Tibial nerve (tissue), 4 donors: ENCODE measurements around the gene PLA2G4D. TPM values are rescaled to one million over a fixed set of nuclear protein-coding genes. Genes with fewer than 3 reads are reported as not detected.

Experiments
- DNase-seq, 2 donors: peaks; one replicate each; pipeline ENCODE4 v3.0.0-alpha.2; 2019; ENCODE audit warnings: low spot score in 2 of 2
- H3K27ac ChIP-seq, 4 donors: fragments of 200-600 bp; sonication (generic) in 3 of 4; one replicate each; pipeline ENCODE4 v1.5.1; 2017 to 2019; ENCODE audit warnings: mild to moderate bottlenecking in 1 of 4
- H3K27me3 ChIP-seq, 2 donors: fragments of 200-600 bp; sonication (generic) in 1 of 2; one replicate each; pipeline versions ENCODE4 v1.5.1 to v1.6.0; 2017 to 2019
- H3K36me3 ChIP-seq, 3 donors: fragments of 200-600 bp; sonication (generic); one replicate each; pipeline ENCODE4 v1.5.1; 2018 to 2019
- H3K4me1 ChIP-seq, 4 donors: fragments of 200-600 bp; sonication (generic) in 3 of 4; one replicate each; pipeline ENCODE4 v1.5.1; 2017 to 2019
- H3K4me3 ChIP-seq, 4 donors: fragments of 200-600 bp; sonication (generic) in 3 of 4; one replicate each; pipeline ENCODE4 v1.5.1; 2017 to 2019; ENCODE audit warnings: mild to moderate bottlenecking in 1 of 4, moderate library complexity in 1 of 4
- H3K9me3 ChIP-seq, 4 donors: fragments of 200-600 bp; sonication (generic) in 3 of 4; one replicate each; pipeline ENCODE4 v1.5.1; 2017 to 2019
- EP300 ChIP-seq, 2 donors: sonication (generic); formaldehyde crosslinking; IDR thresholded peaks; one replicate each; pipeline ENCODE4 v1.6.1; 2017; ENCODE audit warnings: antibody characterized with exemption in 2 of 2, mild to moderate bottlenecking in 1 of 2
- POLR2A ChIP-seq, 2 donors: fragments of 450-650 bp; IDR thresholded peaks; one replicate each; pipeline ENCODE4 v1.6.1; 2017; ENCODE audit warnings: antibody characterized with exemption in 2 of 2, mild to moderate bottlenecking in 2 of 2, moderate library complexity in 2 of 2
- WGBS, 2 donors: methylation state at CpG; one replicate each; pipeline ENCODE4 v1.1.5; 2018; 5-methylcytosine and 5-hydroxymethylcytosine counted together
- total RNA-seq, 4 donors: library from RNA; depleted of rRNA; stranded (reverse); fragments of >200 nt; gene quantifications; one replicate each; pipeline ENCODE4 v1.1.0, GENCODE V29; 2016
- TF ChIP-seq, protein P1 (sequence below), 5 experiments: fragments of 200-600 bp in 3 of 5; fragments of 450-650 bp in 2 of 5; sonication (generic) in 3 of 5; IDR thresholded peaks; one replicate each; pipeline ENCODE4 v1.5.1; 2016 to 2019; ENCODE audit warnings: antibody characterized with exemption in 5 of 5, mild to moderate bottlenecking in 3 of 5, moderate library complexity in 2 of 5

The PLA2G4D gene
- total RNA-seq, 4 donors from 2014 or later = not detected

DNA sequence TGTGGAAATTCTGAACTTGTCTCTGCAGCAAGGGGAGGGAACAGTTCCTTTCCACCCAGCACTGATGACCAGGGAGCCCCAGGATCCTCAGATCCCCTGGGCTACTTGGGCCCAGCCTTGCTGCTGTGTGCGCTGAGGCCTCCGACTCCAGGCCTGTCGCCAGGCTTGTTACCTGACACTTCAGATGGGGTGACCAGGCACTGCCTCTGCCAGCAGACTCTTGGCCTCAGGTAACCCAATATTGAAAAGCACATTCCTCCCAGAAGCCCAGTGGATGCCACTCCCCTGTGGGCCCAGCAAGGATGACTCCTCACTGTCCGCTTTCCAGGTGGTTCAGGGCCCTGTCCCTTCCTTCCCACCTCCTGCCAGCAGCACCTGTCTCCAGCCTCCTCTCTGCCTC is 70.1 kb downstream of the PLA2G4D start:
- Histone ChIP-seq H3K9me3 (peaks cover 0 to 7% (median 0%) of the 10 kb centered on the region in 4 donors), H3K27ac (no peak overlapping the region), H3K4me1 (no peaks in the 10 kb centered on the region), H3K4me3 (no peak overlapping the region), H3K27me3 (no peaks in the 10 kb centered on the region), H3K36me3 (no peaks in the 10 kb centered on the region)
- no peak for TF ChIP-seq POLR2A (IDR thresholded peaks at IDR 0.05)
- DNase-seq = no peak
- whole genome bisulfite sequencing, 2 donors = 93 to 96% methylated on average over 3 of the region's 4 CpGs

DNA sequence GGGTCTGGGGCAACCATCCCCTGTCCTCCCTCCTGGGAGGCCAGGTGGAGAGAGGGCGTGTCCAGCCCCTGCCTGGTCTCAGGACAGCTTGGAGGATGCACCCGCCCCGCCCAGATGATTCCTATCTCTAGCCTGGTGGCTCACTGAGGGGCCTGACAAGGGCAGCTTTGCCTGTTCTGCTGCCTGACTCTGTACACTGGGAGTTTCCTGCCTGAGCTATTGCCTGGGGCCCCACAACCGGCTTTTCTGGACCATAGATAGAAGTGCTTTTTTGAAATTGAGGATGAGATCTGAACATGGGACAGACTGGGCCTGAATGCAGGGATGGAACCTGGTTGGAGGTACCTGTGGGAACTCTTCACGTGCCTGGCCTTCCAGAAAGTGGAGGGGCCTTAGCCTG is 72.8 kb downstream of the PLA2G4D start:
- Histone ChIP-seq H3K4me1 (no peaks in the 10 kb centered on the region), H3K27ac (no peak overlapping the region), H3K9me3 (peaks cover 0 to 7% (median 0%) of the 10 kb centered on the region in 4 donors), H3K27me3 (no peaks in the 10 kb centered on the region), H3K4me3 (no peak overlapping the region), H3K36me3 (no peaks in the 10 kb centered on the region)
- TF ChIP-seq EP300 (IDR thresholded peaks at IDR 0.05) (no peak), POLR2A (IDR thresholded peaks at IDR 0.05) (no peak)
- TF ChIP-seq, protein P1, sequence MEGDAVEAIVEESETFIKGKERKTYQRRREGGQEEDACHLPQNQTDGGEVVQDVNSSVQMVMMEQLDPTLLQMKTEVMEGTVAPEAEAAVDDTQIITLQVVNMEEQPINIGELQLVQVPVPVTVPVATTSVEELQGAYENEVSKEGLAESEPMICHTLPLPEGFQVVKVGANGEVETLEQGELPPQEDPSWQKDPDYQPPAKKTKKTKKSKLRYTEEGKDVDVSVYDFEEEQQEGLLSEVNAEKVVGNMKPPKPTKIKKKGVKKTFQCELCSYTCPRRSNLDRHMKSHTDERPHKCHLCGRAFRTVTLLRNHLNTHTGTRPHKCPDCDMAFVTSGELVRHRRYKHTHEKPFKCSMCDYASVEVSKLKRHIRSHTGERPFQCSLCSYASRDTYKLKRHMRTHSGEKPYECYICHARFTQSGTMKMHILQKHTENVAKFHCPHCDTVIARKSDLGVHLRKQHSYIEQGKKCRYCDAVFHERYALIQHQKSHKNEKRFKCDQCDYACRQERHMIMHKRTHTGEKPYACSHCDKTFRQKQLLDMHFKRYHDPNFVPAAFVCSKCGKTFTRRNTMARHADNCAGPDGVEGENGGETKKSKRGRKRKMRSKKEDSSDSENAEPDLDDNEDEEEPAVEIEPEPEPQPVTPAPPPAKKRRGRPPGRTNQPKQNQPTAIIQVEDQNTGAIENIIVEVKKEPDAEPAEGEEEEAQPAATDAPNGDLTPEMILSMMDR (IDR thresholded peaks at IDR 0.05) = no peak
- 93% methylated on average over 5 of the region's 5 CpGs; no CpG with 5 or more reads in 1 of the 2 donors for WGBS, 2 donors
- DNase-seq = no peak

- H3K4me3 ChIP-seq = no peak within 1 kb of the TSS
- H3K36me3 ChIP-seq = no peaks in the 10 kb centered on the region
- H3K4me1 ChIP-seq = no peaks in the 10 kb centered on the region
- H3K27me3 ChIP-seq = no peaks in the 10 kb centered on the region
- no peak within 1 kb of the TSS for H3K27ac ChIP-seq
- 83 to 92% methylated on average over 4 to 5 of the region's 5 CpGs for WGBS, 2 donors
- no peak for DNase-seq
- no peak for TF ChIP-seq EP300 (IDR thresholded peaks at IDR 0.05)
- TF ChIP-seq, protein P1 (IDR thresholded peaks at IDR 0.05) = no peak
- TF ChIP-seq POLR2A (IDR thresholded peaks at IDR 0.05) = no peak
- H3K9me3 ChIP-seq = peaks cover 0 to 7% (median 0%) of the 10 kb centered on the region in 4 donors
Observed at GRCh38 chr15:42020713-42021273, 73.6 kb downstream of the PLA2G4D start, which contains the start of gene PLA2G4E. TSS of gene PLA2G4E (minus strand) at chr15:42021042. CDS start at chr15:42021030, 12 bp downstream.

DNA sequence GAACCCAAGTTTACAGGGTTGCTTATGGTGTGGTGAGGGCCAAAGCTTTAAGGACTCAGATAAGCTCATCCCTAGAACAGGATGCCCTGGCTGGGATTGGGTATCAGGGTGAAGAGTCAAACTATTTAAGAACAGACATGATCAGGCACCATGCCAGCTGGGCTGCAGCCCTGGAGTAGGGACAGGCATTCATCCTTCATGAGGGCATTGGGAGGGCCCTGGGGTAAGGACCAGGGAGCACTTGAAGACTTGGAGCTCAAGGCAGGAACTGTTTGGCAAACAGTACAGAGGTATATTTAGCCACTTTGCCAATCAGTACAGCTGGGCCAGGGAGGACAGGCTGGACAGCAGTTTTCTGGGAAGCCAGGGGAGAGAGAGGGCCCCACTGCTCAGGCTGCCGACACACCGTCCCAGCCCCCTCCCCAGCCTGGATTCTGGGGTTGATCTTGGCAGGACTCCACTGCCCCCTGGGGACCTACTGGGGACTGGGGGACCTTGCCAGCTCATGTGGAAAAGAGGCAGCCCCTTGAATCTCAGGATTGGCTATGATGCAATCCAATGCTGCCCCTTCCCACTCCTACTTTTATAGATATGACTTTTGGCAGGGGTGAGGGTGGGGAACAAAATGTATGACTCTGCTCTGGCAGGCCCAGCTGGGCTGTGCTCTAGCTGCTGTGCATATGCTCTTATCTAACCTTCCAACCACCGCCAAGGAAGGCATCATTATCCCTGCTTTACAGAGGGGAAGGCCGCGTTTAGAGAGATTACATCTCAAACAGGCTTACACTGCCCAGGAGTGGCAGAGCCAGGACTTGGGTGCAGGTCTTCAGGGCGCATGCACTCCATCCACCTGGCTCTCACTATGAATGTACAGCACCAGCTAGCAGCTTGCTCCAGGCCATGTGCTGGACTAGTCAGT is 75.8 kb downstream of the PLA2G4D start:
- H3K27ac ChIP-seq = no peak overlapping the region
- H3K4me1 ChIP-seq = no peaks in the 10 kb centered on the region
- WGBS, 2 donors = 57 to 67% methylated on average over 5 to 6 of the region's 6 CpGs
- H3K36me3 ChIP-seq = no peaks in the 10 kb centered on the region
- DNase-seq = no peak
- H3K9me3 ChIP-seq = peaks cover 0 to 7% (median 0%) of the 10 kb centered on the region in 4 donors
- no peak overlapping the region for H3K4me3 ChIP-seq
- TF ChIP-seq EP300 (IDR thresholded peaks at IDR 0.05) (no peak), POLR2A (IDR thresholded peaks at IDR 0.05) (no peak)
- TF ChIP-seq, protein P1 (IDR thresholded peaks at IDR 0.05) = no peak
- H3K27me3 ChIP-seq = no peaks in the 10 kb centered on the region

Other genes starting within 250 kb of the PLA2G4D start
- 10 to 100 TPM; 16.5 to 34.5 (median 19.9) TPM for gene SPTBN5, start 200.5 kb downstream of the PLA2G4D start, total RNA-seq
- gene EHD4, start 122.0 kb downstream of the PLA2G4D start, total RNA-seq = 10 to 100 TPM; 13.2 to 31.5 (median 22.0) TPM
- gene PLA2G4E, start 73.5 kb downstream of the PLA2G4D start, total RNA-seq = not detected
- gene PLA2G4F, start 62.1 kb upstream of the PLA2G4D start, total RNA-seq = not detected
- gene VPS39, start 113.7 kb upstream of the PLA2G4D start, total RNA-seq = 100 to 1,000 TPM; 133 to 264 (median 205) TPM
- gene GANC, start 178.6 kb upstream of the PLA2G4D start, total RNA-seq = 10 to 100 TPM; 24.3 to 35.5 (median 34.2) TPM
- 10 to 100 TPM; 51.1 to 58.6 (median 55.7) TPM for gene TMEM87A, start 178.9 kb upstream of the PLA2G4D start, total RNA-seq